ENCODE data around the gene GABRG3.

DNA sequence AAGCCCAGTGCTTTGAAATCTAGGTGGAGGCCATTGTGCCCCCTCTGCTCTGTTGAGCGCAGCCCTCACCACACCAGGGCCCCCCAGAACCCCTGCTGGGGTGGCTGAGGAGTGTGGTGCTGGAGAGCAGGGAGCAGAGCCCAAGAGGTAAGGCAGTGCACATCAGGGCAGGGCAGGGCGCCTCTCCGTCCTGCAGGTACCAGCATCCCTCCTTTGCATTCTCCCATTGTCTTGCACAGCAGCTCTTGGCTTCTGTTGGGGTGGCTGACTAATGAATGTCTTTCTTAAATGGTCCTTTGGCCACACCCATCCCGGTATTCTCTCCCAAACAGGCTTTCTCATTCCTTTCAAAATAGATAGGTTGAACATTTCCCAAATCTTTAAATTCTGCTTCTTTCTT lies 41.4 kb upstream of the GABRG3 start:
- no peak for TF ChIP-seq JUN (IDR thresholded peaks at IDR 0.05; ENCODE audit: borderline replicate concordance, insufficient read depth, insufficient read length, low read depth)
- TF ChIP-seq, protein P1, sequence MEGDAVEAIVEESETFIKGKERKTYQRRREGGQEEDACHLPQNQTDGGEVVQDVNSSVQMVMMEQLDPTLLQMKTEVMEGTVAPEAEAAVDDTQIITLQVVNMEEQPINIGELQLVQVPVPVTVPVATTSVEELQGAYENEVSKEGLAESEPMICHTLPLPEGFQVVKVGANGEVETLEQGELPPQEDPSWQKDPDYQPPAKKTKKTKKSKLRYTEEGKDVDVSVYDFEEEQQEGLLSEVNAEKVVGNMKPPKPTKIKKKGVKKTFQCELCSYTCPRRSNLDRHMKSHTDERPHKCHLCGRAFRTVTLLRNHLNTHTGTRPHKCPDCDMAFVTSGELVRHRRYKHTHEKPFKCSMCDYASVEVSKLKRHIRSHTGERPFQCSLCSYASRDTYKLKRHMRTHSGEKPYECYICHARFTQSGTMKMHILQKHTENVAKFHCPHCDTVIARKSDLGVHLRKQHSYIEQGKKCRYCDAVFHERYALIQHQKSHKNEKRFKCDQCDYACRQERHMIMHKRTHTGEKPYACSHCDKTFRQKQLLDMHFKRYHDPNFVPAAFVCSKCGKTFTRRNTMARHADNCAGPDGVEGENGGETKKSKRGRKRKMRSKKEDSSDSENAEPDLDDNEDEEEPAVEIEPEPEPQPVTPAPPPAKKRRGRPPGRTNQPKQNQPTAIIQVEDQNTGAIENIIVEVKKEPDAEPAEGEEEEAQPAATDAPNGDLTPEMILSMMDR (IDR thresholded peaks at IDR 0.05; ENCODE audit: extremely low read depth in 1 of 2, insufficient read depth in 1 of 2, low read depth in 1 of 2, low read length in 2 of 2): no peak
- no peak for TF ChIP-seq POLR2A (IDR thresholded peaks at IDR 0.05; ENCODE audit: low read depth, low read length)
- no peak for TF ChIP-seq EZH2 (IDR thresholded peaks at IDR 0.05; ENCODE audit: borderline replicate concordance, low read depth, low read length, severe bottlenecking)

Data from endothelial cell of umbilical vein (primary cell).